Measurements from ENCODE around the gene ORM1.

The ORM1 gene

GRCh38 chr9:114339130-114339908 lies 16.4 kb downstream of the ORM1 start:
- Histone ChIP-seq H3K4me1 (ENCODE audit: low read length) (no peaks in the 10 kb centered on the region), H4K20me1 (ENCODE audit: insufficient read depth, low read length) (no peaks in the 10 kb centered on the region), H3K36me3 (replicated peaks; ENCODE audit: insufficient read depth, low read length) (peaks cover 33% of the 10 kb centered on the region), H2AFZ (ENCODE audit: low read length) (no peak overlapping the region), H3K27me3 (replicated peaks; ENCODE audit: insufficient read depth, low read length) (no peaks in the 10 kb centered on the region), H3K9ac (ENCODE audit: low read length) (no peak overlapping the region), H3K4me3 (ENCODE audit: low read length) (no peak overlapping the region), H3K79me2 (ENCODE audit: low read length) (no peaks in the 10 kb centered on the region), H3F3A (ENCODE audit: insufficient read depth, low read length) (no peaks in the 10 kb centered on the region; the same call in 1 of the 2 replicates), H3K27ac (ENCODE audit: low read length) (no peak overlapping the region), H3K9me2 (replicated peaks; ENCODE audit: insufficient read depth, low read length) (no peaks in the 10 kb centered on the region), H3K4me2 (ENCODE audit: low read depth, low read length) (no peak overlapping the region), H3K9me3 (replicated peaks; ENCODE audit: insufficient read depth, low read length) (no peaks in the 10 kb centered on the region)
- TF ChIP-seq CTCF (IDR thresholded peaks at IDR 0.05; ENCODE audit: low read length) (peak; percentile 71), EZH2 (optimal IDR thresholded peaks at IDR 0.05; ENCODE audit: low read depth, low read length) (no peak)
- peak; percentile 18 for DNase-seq

- Histone ChIP-seq H3K4me1 (ENCODE audit: low read length) (no peaks in the 10 kb centered on the region), H3K4me2 (ENCODE audit: low read depth, low read length) (no peak overlapping the region), H2AFZ (ENCODE audit: low read length) (no peak overlapping the region), H3K9me2 (replicated peaks; ENCODE audit: insufficient read depth, low read length) (no peaks in the 10 kb centered on the region), H3K27ac (ENCODE audit: low read length) (no peak overlapping the region), H4K20me1 (ENCODE audit: insufficient read depth, low read length) (no peaks in the 10 kb centered on the region), H3K79me2 (ENCODE audit: low read length) (no peaks in the 10 kb centered on the region), H3K4me3 (ENCODE audit: low read length) (no peak overlapping the region), H3K9me3 (replicated peaks; ENCODE audit: insufficient read depth, low read length) (no peaks in the 10 kb centered on the region), H3F3A (ENCODE audit: insufficient read depth, low read length) (no peaks in the 10 kb centered on the region; the same call in 1 of the 2 replicates), H3K36me3 (replicated peaks; ENCODE audit: insufficient read depth, low read length) (peaks cover 33% of the 10 kb centered on the region), H3K27me3 (replicated peaks; ENCODE audit: insufficient read depth, low read length) (no peaks in the 10 kb centered on the region), H3K9ac (ENCODE audit: low read length) (no peak overlapping the region)
- DNase-seq: no peak
- TF ChIP-seq EZH2 (optimal IDR thresholded peaks at IDR 0.05; ENCODE audit: low read depth, low read length): no peak
- no peak for TF ChIP-seq CTCF (IDR thresholded peaks at IDR 0.05; ENCODE audit: low read length)
- TF ChIP-seq EZH2phosphoT487 (IDR thresholded peaks at IDR 0.05; ENCODE audit: low read length): no peak
These were observed 18.4 kb downstream of the ORM1 start for GRCh38 chr9:114341152-114341830.

DNA sequence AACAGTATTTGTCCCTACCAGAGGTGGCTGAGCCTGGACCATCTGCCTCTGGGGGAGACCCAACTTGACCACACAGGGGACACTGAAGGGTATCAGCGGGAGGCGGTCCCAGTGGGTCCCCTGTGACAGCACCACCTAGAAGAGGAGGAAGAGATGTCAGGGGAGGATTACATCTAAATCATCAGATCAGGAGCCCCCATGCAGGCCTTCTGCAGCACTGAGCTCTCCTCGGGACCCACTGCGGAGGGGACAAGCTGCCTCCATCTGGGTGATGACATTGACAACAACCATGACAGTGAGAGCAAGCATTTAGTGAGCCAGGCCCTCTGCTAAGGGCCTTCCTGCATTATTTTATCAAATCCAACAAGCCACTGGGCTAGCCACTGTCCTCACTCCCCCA lies 19.1 kb downstream of the ORM1 start:
- no peak overlapping the region for H3K9ac ChIP-seq (ENCODE audit: low read length)
- peaks cover 29% of the 10 kb centered on the region for H3K36me3 ChIP-seq (replicated peaks; ENCODE audit: insufficient read depth, low read length)
- no peak overlapping the region for H3K27ac ChIP-seq (ENCODE audit: low read length)

More for the DNA sequence above, 19.1 kb downstream of the ORM1 start:
- H3K27me3 ChIP-seq (replicated peaks; ENCODE audit: insufficient read depth, low read length): no peaks in the 10 kb centered on the region
- H3K9me2 ChIP-seq (replicated peaks; ENCODE audit: insufficient read depth, low read length): no peaks in the 10 kb centered on the region
- H3K4me1 ChIP-seq (ENCODE audit: low read length): no peaks in the 10 kb centered on the region
- no peak overlapping the region for H3K4me3 ChIP-seq (ENCODE audit: low read length)
- H3F3A ChIP-seq (ENCODE audit: insufficient read depth, low read length): no peaks in the 10 kb centered on the region; the same call in 1 of the 2 replicates
- no peak overlapping the region for H2AFZ ChIP-seq (ENCODE audit: low read length)
- H3K9me3 ChIP-seq (replicated peaks; ENCODE audit: insufficient read depth, low read length): no peaks in the 10 kb centered on the region
- TF ChIP-seq CTCF (IDR thresholded peaks at IDR 0.05; ENCODE audit: low read length): no peak
- no peak for TF ChIP-seq EZH2 (optimal IDR thresholded peaks at IDR 0.05; ENCODE audit: low read depth, low read length)
- TF ChIP-seq EZH2phosphoT487 (IDR thresholded peaks at IDR 0.05; ENCODE audit: low read length): no peak
- H4K20me1 ChIP-seq (ENCODE audit: insufficient read depth, low read length): no peaks in the 10 kb centered on the region
- H3K79me2 ChIP-seq (ENCODE audit: low read length): no peaks in the 10 kb centered on the region
- no peak overlapping the region for H3K4me2 ChIP-seq (ENCODE audit: low read depth, low read length)
- DNase-seq: no peak
